KBM-7 (cell line): ENCODE data around the gene C1QTNF3.
"Not testable (repeated sequence)": the region's sequence is repeated elsewhere in the genome, so short reads cannot be mapped to it uniquely, and the experiment has no call there.

ENCODE experiments used
- DNase-seq: peaks from one replicate; pipeline ENCODE4 v3.0.0-alpha.2; 2015
- in situ Hi-C: fragments of 300-500 bp; cut with MboI; formaldehyde crosslinking; loops from 2 replicates; pipeline ENCODE4 v1.14.3; 2020; ENCODE audit warnings: low sequenced_read_pairs, low pct_unique_long_range_greater_than_20kb, mixed read lengths

The C1QTNF3 gene, protein sequence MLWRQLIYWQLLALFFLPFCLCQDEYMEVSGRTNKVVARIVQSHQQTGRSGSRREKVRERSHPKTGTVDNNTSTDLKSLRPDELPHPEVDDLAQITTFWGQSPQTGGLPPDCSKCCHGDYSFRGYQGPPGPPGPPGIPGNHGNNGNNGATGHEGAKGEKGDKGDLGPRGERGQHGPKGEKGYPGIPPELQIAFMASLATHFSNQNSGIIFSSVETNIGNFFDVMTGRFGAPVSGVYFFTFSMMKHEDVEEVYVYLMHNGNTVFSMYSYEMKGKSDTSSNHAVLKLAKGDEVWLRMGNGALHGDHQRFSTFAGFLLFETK

DNA sequence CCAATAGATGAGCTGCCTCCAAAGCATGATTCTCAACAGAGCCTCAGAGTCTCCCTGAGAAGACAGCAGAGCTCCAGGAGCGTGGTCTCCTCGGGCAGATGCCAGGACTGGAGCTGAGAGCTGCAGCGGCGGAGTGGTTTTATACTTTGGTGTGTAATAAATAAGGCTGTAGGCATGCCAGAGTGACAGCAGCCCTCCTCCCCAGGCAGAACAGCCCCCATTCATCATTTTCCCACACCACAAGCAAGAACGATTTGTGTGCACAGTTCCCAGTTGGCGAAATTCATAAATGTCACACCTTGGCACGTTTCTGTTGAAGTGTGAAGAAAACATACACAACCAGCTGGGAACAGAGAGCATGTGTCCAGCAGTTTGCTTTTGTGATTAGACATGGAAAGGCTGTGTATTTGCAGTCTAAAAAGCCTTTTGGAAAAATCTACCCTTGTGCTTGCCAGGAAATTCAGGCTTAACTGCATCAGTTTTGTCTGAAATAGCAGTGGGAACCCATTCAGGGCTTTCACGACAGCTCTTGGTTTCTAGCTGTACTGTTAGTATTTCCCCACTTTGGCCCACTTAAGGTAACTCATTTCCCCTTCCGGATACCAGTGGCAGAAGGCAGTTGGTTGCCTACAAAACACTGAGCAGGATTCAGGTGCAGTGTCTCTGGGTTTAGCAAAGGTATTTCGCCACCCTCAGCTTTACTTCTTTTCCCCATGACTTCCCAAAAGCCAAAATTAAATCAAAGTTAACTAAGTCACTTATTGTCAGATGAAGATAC, at the start of gene C1QTNF3:
Gene C1QTNF3 (minus strand): TSS at position 115 of the 778 bp plus-strand sequence. CDS start 88 bp downstream, at position 27.
- in situ Hi-C loops, result no loop called here
- DNase-seq, result no peak

DNA sequence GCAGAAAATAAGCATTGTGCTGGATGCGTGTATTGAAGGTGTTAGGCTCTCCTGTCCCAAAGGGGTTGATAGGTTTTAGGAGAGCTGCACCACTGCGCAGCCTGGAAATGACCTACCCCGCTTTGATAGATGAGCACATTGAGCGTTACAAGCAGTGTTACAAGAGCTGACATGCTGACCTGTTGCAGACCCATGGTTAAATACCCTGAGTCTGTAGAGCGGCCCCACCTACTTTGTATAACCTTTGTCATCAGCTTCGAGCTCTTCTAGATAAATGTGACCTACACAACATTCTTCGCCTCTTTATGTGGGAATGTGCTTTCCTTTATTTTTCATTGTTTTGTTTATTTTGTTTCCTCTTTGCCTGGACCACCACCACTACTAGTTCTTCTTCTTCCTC, 48.0 kb upstream of the C1QTNF3 start:
- in situ Hi-C loops, DNase-seq: not testable (repeated sequence)

DNA sequence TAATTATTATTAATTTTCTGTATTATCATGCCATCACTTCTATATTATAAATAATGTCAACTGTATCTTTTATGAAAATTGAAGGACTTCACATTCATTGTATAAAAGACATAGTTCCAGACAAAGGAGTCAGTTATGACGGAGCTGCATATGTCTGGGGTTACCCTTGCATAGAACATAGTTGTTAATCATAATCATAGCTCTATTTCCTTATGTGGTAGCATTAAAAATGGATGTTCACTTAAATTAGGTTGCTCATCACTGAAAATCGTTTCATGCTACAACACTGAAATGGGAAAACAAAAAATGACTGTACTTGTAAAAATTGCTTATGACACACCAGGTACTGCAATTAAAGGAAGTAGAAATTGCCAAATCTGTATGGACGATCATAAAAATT, 46.8 kb upstream of the C1QTNF3 start:
- DNase-seq, in situ Hi-C loops: not testable (repeated sequence)

DNA sequence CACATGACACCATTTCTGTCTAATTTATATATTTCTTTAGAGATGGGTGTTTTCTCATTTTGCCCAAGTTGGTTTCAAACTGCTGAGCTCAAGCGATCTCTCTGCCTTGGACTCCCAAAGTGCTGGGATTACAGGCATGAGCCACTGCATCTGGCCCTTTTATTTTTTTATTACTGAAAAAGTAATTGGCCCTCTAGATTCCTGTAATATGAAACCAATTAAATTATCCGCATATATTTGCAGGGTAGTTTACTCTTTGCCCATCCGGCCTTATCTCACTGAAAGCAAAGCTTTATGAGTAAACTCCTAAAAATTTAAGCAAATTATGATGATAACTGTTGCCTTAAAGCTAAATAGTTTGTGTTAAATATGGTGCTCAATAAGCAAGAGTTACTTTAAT, 44.7 kb upstream of the C1QTNF3 start:
- in situ Hi-C loops, DNase-seq: not testable (repeated sequence)

DNA sequence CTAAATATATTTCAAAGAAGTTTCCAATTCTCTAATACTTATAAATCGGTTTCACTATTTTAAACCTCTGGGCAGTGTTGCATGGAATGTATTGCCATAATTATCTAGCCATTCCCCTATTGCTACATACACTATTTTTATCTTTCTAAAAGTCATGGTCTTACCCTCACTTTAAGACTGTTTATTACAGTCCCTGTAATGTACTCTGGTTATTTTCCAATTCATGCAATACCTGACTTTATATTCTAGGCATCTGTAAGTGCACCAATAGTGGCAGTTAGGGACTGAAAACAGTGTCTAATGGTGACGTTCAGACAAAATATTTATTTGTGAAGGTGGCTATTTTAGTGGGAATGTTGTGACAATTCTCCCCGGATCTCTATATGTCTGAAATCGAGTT, 40.9 kb upstream of the C1QTNF3 start:
- in situ Hi-C loops, DNase-seq: not testable (repeated sequence)

DNA sequence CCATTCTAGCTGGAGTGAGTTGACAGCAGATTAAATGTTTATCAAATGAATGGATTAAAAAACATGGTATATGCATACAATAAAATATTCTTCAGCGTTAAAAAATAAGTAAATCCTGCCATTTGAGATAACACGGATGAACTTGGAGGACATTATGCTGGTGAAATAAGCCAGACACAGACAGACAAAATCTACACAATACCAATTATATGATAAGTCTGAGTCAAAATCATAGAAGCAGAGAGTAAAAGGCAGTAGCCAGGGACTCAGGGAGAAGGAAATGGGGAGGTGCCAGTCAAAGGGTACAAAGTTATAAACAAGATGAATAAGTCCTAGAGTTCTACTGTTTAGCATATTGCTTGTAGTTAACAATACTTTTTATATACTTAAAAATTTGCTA, 36.5 kb upstream of the C1QTNF3 start:
- DNase-seq, in situ Hi-C loops: not testable (repeated sequence)

DNA sequence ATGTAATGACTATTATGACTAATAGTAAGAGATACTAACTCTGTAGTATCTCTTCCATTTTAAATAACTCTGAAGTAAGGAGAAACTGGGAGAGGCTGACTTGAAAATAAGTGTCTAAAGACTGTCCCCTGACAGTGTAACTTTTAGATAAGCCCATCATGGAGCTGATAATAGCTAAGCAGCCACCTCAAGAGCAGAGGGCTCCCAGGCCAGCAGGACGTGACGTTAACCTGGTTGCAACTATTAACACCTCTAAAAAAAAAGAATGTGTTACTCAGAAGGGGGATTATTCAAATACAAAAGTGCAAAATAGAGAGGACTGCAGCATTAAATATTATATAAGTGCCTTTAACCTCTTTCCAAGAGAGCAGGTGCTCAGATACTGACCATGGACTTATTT, 34.6 kb upstream of the C1QTNF3 start:
- in situ Hi-C loops, DNase-seq: not testable (repeated sequence)

DNA sequence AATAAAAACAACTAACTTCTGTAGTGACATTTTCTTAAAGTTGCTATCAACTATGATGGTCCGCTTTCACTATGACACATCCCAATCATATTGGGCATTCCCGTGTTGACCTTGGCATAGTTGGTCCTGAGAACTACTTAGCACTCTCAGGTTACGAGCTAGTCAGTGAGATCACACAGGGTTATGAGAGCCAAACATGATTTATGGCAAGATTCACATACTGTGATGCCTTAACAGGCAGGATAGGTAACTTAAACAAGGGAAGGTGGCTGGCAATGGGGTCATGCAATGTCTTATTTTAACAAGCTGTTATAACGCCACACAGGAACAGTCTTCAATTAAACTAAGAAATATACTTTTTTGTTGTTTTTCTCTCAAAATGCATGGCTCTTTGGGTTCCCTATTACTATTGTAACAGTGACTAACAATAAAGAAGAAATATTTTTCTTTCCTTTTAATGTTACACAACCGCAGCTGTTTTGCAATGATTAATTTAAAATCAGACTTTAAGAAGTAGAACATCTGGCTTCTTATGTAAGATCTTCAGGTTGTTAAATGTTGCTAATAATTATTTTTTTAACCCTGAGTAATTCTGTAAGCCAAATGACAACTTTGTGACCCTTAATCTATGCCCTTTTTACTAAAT, 33.8 kb upstream of the C1QTNF3 start:
- in situ Hi-C loops, result not testable (repeated sequence)

DNA sequence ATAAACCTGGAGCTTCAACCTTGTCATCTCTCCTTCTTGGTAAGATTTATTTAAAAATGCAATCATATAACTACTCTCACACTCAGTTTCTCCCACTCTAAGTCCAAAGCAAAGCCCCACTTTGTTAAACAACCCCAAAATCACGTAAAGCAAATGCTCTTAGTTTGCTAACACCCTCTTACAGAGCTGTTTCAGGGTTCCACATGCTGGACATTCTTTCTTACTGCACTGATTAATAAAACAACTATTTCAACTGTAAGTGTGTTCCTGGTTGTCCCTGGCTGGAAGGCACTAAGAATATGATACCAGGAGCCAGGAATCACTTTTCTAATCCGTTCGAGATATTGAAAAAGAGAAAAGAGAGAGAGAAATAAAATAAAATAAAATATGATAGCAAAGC, 31.5 kb upstream of the C1QTNF3 start:
- in situ Hi-C loops, DNase-seq: not testable (repeated sequence)

More for the DNA sequence above, 33.8 kb upstream of the C1QTNF3 start:
- not testable (repeated sequence) for DNase-seq

DNA sequence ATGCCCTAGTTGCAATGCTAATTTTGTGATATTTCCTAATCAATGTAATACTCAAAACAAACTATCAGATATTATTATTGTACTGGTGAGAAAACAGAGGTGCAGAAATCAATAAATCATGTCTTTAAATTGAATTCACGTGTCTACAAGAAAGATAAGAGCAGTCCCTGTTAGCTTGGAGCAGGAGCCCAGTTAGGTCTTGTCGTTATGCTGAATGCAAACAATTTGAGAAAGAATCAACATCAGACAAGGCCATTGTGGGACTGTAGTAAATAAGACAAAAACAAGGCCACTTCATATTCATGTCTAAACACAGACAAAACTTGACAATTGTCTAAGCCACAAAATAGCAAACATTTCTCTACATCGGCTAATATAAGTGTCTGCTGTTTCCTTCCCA, 31.1 kb upstream of the C1QTNF3 start:
- in situ Hi-C loops, DNase-seq: not testable (repeated sequence)

DNA sequence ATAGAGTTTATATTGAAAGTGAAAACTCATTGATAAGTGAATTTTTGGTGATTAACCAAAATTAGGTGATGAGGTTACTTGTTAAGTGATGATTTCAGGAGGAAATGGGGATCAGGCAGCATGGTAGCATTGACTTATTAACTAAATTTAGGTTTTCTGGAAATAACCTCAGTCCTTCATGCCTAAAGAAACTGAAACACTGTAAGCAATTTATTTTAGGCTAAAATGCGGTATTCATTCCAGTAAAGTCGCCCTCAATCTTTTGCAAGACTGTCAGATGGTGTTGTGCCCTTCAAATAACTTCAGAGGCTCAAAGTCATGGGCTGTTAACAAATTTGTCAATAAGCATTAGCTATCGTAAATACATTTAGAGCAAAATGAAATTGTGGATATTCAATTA, 27.6 kb upstream of the C1QTNF3 start:
- DNase-seq, in situ Hi-C loops: not testable (repeated sequence)

DNA sequence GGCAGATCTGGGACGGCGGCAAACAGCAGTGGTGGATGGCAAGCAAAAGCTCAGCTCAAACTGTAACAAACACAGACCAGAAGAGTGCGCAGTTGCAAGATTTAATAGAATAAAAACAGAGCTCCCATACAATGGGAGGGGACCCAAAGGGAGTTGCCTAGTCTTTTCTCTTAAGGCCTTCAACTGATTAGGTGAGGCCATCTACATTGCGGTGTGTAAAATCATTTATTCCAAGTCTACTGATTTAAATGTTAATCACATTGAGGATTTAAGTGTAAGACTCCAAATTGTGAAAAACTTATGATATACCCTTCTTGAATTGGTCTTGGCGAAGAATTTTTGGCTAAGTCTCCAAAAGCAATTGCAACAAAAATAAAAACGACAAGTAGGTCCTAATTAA, 21.6 kb upstream of the C1QTNF3 start:
- DNase-seq, result no peak
- in situ Hi-C loops, result no loop called here

DNA sequence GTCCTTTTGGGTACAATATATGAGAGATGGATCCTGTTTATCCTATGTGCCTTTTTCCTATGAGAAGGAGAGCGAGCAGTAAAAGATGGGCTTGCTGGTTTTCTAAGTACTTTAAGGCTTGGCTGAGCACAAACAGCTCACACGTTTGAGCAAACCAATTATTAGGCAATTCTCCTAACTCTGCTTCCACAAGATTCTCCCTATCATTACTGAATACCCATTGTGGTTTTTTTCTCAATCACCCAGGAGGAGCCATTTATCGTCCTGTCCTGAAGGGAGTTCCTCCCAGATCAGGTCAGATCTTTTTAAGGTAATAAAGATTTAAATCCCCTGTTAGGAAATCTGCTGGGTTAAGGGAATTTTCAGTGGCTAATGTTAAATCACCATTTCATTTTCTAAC, 19.4 kb upstream of the C1QTNF3 start:
- in situ Hi-C loops, result no loop called here

DNA sequence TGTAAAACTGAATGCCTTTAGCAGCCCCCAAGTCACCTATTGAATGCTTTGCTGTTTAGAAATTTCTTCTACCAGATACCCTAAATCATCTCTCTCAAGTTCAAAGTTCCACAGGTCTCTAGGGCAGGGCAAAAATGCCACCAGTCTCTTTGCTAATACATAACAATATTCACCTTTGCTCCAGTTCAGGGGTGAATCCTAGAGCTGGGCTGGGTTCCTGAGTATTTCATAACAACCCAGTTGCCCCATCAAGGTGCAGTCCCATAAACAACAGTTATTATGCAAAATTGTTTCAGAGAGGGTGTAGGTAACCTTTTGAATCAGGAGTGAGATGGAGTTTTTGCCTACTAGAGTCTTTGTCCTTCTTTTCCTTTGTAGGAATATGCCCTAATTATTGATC, 19.0 kb upstream of the C1QTNF3 start:
- no peak for DNase-seq
- in situ Hi-C loops, result no loop called here

More for the DNA sequence above, 19.4 kb upstream of the C1QTNF3 start:
- no peak for DNase-seq

DNA sequence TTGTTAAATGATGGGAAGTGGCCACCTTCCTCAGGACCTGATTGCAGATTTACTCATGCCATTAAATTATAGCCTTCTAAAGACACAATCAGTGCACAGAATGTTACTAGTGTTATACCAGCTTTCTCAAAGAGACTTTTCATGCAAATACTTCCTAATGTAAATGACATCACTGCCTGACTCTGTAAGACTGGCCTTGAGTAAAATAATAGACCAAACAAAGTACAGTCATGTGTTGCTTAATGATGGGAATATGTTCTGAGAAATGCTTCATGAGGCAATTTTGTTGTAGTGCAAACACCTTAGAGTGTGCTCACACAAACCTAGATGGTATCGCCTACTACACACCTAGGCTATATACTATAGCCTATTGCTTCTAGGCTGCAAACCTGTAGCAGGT, 17.0 kb upstream of the C1QTNF3 start:
- in situ Hi-C loops, result no loop called here
- no peak for DNase-seq

DNA sequence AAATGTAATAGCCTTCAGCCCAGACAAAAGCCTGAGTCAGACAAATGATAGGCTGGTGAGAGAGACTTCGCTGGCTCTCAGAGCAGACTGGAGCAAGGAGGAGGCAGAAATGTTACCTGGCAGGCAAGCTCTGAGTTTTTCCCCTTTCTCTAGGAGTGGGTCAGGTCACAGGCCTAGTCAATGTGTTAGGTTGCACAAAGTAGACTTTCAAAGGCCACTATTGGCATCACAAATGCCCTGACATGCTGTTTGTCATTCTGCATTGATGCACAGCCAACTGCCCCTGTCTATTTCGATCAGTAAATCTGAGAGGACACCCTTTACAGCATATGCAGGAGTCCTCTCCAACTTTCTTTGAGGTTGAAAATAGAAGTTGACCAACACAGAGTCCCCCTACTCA, 15.5 kb upstream of the C1QTNF3 start:
- no peak for DNase-seq
- in situ Hi-C loops, result no loop called here

DNA sequence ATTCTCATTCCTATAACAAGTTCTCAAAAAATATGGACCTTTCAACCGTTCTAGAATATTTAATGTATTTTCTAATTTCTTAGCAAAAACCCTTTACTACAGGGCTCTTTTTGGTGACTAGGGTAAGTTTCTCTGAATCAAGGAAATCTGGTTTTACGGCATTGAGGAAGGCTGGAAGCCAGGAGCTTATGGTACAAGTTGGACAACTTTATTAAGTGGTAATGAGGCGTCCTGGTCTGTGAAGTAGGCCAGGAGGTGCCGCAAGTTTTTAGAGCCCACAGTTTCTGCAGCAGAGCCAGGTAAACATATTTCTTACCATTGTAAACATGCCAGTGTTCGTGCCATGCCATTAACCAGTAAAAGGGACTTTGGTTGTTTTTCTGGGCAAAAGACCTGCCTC, 14.6 kb upstream of the C1QTNF3 start:
- in situ Hi-C loops, result no loop called here

DNA sequence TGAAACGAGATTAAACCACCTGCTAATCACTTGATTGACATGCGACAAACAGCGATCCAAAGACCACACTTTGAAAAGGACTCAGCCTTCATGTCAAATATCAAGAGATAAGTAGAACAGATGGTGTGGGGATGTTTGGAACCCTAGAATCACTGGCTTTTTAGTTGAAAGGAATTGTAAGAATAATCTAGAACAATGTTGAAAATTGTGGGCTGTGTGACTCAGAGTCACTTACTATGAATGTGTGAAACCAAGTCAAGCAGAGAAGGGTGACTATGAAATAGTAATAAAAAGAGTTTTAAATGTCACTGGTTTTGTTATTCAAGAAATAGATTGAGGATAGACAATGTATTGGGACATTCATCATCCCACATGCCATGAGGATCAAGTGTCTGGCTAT, 14.1 kb upstream of the C1QTNF3 start:
- in situ Hi-C loops, result no loop called here

More for the DNA sequence above, 14.6 kb upstream of the C1QTNF3 start:
- DNase-seq, result no peak

DNA sequence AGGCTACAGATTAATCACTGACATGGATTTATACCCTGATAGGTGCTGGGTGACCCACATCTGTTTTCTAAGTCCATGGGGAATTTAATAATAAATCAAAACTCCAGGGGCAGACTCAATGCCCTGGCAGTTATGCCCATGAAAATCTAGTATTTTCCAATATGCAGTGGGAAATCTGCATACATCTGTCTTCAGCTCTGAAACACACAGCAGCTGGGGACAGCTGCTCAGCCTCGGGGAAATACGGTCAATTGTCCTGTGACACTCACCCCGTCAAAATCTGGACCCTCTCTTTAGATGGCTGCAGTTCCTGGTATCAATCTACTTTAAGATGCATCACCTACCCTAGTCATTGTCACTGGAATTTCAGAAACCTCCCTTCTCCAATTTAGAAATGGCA, 12.7 kb upstream of the C1QTNF3 start:
- in situ Hi-C loops, result no loop called here
- DNase-seq, result no peak

More for the DNA sequence above, 14.1 kb upstream of the C1QTNF3 start:
- no peak for DNase-seq

DNA sequence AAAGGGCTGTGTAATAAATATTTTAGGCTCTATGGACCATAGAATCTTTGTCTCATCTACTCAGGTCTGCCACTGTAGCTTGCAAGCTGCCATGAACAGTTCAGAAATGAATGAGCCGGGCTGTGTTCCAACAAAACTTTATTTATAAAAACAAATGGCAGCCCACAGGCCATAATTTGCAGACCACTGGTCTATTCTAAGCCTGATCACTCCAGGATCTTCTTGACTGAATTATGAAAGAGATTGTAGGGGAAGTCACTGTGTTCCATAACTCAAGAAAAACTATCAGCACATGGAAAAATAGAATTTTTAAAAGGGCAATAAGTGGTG, 11.4 kb upstream of the C1QTNF3 start:
- in situ Hi-C loops, result no loop called here
- DNase-seq, result no peak
